ENCODE data around the gene HES5. TPM values are rescaled to one million over a fixed set of nuclear protein-coding genes. Genes with fewer than 3 reads are reported as not detected.

HES5 gene
- polyA plus RNA-seq, 1 donor from 2014 or later = 0.81 TPM

DNA sequence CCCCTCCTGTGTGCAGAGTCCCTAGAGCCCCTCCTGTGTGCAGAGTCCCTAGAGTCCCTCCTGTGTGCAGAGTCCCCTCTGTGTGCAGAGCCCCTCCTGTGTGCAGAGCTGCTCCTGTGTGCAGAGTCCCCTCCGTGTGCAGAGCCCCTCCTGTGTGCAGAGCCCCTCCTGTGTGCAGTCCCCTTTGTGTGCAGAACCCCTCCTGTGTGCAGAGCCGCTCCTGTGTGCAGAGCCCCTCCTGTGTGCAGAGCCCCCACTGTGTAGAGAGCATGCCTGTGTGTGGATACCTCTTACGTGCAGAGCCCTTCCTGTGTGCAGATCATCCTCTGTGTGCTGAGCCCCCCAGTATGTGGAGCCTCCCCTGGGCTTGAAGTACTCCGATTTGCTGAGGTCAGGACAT lies 8.3 kb upstream of the HES5 start:
- Histone ChIP-seq H3K27ac (ENCODE audit: low read length) (no peak overlapping the region), H3K79me2 (replicated peaks; ENCODE audit: insufficient read depth, low read length) (no peaks in the 10 kb centered on the region), H3F3A (ENCODE audit: insufficient read depth, low read length, poor library complexity, severe bottlenecking) (no peaks in the 10 kb centered on the region), H3K9ac (ENCODE audit: low read length) (no peak overlapping the region), H4K20me1 (ENCODE audit: insufficient read depth) (no peaks in the 10 kb centered on the region), H3K36me3 (ENCODE audit: insufficient read depth, low read length) (no peaks in the 10 kb centered on the region), H2AFZ (ENCODE audit: low read depth, low read length) (no peak overlapping the region), H3K4me3 (ENCODE audit: low read length) (no peak overlapping the region), H3K9me2 (ENCODE audit: insufficient read depth, low read length) (no peaks in the 10 kb centered on the region), H3K27me3 (ENCODE audit: insufficient read depth, low read depth, low read length) (no peaks in the 10 kb centered on the region), H3K4me2 (ENCODE audit: low read length) (no peak overlapping the region), H3K9me3 (ENCODE audit: low read length) (no peaks in the 10 kb centered on the region)
- no peak for TF ChIP-seq EZH2 (IDR thresholded peaks at IDR 0.05; ENCODE audit: borderline replicate concordance, insufficient read depth, low read length, poor library complexity, severe bottlenecking)
- TF ChIP-seq POLR2AphosphoS5 (IDR thresholded peaks at IDR 0.05) = no peak
- TF ChIP-seq EP300 (conservative IDR thresholded peaks at IDR 0.05; ENCODE audit: poor library complexity, severe bottlenecking) = no peak
- TF ChIP-seq, protein P1, sequence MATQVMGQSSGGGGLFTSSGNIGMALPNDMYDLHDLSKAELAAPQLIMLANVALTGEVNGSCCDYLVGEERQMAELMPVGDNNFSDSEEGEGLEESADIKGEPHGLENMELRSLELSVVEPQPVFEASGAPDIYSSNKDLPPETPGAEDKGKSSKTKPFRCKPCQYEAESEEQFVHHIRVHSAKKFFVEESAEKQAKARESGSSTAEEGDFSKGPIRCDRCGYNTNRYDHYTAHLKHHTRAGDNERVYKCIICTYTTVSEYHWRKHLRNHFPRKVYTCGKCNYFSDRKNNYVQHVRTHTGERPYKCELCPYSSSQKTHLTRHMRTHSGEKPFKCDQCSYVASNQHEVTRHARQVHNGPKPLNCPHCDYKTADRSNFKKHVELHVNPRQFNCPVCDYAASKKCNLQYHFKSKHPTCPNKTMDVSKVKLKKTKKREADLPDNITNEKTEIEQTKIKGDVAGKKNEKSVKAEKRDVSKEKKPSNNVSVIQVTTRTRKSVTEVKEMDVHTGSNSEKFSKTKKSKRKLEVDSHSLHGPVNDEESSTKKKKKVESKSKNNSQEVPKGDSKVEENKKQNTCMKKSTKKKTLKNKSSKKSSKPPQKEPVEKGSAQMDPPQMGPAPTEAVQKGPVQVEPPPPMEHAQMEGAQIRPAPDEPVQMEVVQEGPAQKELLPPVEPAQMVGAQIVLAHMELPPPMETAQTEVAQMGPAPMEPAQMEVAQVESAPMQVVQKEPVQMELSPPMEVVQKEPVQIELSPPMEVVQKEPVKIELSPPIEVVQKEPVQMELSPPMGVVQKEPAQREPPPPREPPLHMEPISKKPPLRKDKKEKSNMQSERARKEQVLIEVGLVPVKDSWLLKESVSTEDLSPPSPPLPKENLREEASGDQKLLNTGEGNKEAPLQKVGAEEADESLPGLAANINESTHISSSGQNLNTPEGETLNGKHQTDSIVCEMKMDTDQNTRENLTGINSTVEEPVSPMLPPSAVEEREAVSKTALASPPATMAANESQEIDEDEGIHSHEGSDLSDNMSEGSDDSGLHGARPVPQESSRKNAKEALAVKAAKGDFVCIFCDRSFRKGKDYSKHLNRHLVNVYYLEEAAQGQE (IDR thresholded peaks at IDR 0.05; ENCODE audit: borderline replicate concordance) = no peak

DNA sequence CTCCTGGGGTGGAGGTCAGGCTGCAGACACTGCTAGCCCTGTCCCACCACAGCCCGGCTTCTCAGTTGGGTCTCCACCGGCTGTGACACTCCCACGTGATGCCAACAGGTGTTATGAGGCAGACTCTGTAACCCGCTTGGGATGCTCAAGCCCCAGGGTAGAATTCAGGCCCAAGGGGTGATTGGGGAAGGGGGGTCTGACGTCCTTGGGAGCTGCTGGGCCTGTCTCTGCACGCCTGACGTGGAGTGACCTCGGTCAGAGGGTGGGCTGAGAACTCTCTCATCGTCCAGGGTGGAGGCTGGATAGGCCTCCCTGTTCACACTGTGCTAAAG lies 7.7 kb upstream of the HES5 start:
- H3K9ac ChIP-seq (ENCODE audit: low read length) = no peak overlapping the region
- H3K27ac ChIP-seq (ENCODE audit: low read length) = no peak overlapping the region
- no peaks in the 10 kb centered on the region for H3K9me3 ChIP-seq (ENCODE audit: low read length)
- no peak overlapping the region for H2AFZ ChIP-seq (ENCODE audit: low read depth, low read length)
- H3K9me2 ChIP-seq (ENCODE audit: insufficient read depth, low read length) = no peaks in the 10 kb centered on the region
- no peak for TF ChIP-seq POLR2AphosphoS5 (IDR thresholded peaks at IDR 0.05)
- TF ChIP-seq, protein P1 (IDR thresholded peaks at IDR 0.05; ENCODE audit: borderline replicate concordance) = no peak
- no peak for TF ChIP-seq SMC3 (conservative IDR thresholded peaks at IDR 0.05; ENCODE audit: poor library complexity)
- TF ChIP-seq EZH2 (IDR thresholded peaks at IDR 0.05; ENCODE audit: borderline replicate concordance, insufficient read depth, low read length, poor library complexity, severe bottlenecking) = no peak
- no peak for TF ChIP-seq EP300 (conservative IDR thresholded peaks at IDR 0.05; ENCODE audit: poor library complexity, severe bottlenecking)
- TF ChIP-seq TAF1 (IDR thresholded peaks at IDR 0.05; ENCODE audit: low read depth) = no peak
- TF ChIP-seq, protein P2, sequence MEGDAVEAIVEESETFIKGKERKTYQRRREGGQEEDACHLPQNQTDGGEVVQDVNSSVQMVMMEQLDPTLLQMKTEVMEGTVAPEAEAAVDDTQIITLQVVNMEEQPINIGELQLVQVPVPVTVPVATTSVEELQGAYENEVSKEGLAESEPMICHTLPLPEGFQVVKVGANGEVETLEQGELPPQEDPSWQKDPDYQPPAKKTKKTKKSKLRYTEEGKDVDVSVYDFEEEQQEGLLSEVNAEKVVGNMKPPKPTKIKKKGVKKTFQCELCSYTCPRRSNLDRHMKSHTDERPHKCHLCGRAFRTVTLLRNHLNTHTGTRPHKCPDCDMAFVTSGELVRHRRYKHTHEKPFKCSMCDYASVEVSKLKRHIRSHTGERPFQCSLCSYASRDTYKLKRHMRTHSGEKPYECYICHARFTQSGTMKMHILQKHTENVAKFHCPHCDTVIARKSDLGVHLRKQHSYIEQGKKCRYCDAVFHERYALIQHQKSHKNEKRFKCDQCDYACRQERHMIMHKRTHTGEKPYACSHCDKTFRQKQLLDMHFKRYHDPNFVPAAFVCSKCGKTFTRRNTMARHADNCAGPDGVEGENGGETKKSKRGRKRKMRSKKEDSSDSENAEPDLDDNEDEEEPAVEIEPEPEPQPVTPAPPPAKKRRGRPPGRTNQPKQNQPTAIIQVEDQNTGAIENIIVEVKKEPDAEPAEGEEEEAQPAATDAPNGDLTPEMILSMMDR (IDR thresholded peaks at IDR 0.05; ENCODE audit: poor library complexity, severe bottlenecking) = no peak
- TF ChIP-seq RAD21 (conservative IDR thresholded peaks at IDR 0.05) = no peak
- no peak for TF ChIP-seq MXI1 (conservative IDR thresholded peaks at IDR 0.05; ENCODE audit: poor library complexity, severe bottlenecking)
- no peaks in the 10 kb centered on the region for H4K20me1 ChIP-seq (ENCODE audit: insufficient read depth)
- no peak overlapping the region for H3K4me3 ChIP-seq (ENCODE audit: low read length)
- no peak overlapping the region for H3K4me2 ChIP-seq (ENCODE audit: low read length)
- no peaks in the 10 kb centered on the region for H3K79me2 ChIP-seq (replicated peaks; ENCODE audit: insufficient read depth, low read length)
- no peaks in the 10 kb centered on the region for H3K27me3 ChIP-seq (ENCODE audit: insufficient read depth, low read depth, low read length)
- H3K36me3 ChIP-seq (ENCODE audit: insufficient read depth, low read length) = no peaks in the 10 kb centered on the region
- H3F3A ChIP-seq (ENCODE audit: insufficient read depth, low read length, poor library complexity, severe bottlenecking) = no peaks in the 10 kb centered on the region
